Right atrium auricular region (tissue), 2 donors: ENCODE results near the gene EVC. TPM values are rescaled to one million over a fixed set of nuclear protein-coding genes. Genes with fewer than 3 reads are reported as not detected.

Experiments used
- DNase-seq: peaks from one replicate; pipeline ENCODE4 v3.0.0-alpha.2; 2019; ENCODE audit warnings: low spot score
- H3K27ac ChIP-seq, 2 donors: fragments of 200-600 bp; sonication (generic); 1 replicate in 1 of 2; 2 replicates in 1 of 2; pipeline ENCODE4 v1.5.1; 2016 to 2019
- H3K27me3 ChIP-seq, 2 donors: fragments of 200-600 bp; sonication (generic); one replicate each; pipeline versions ENCODE4 v1.5.1 to v1.6.0; 2017 to 2019
- H3K36me3 ChIP-seq: fragments of 200-600 bp; sonication (generic); one replicate; pipeline ENCODE4 v1.5.1; 2016
- H3K4me1 ChIP-seq, 2 donors: fragments of 200-600 bp; sonication (generic); one replicate each; pipeline versions ENCODE4 v1.5.1 to v1.6.0; 2017 to 2019
- H3K4me3 ChIP-seq, 2 donors: fragments of 200-600 bp; sonication (generic); 1 replicate in 1 of 2; 2 replicates in 1 of 2; pipeline ENCODE4 v1.5.1; 2017 to 2019; ENCODE audit warnings: mild to moderate bottlenecking in 1 of 2, moderate library complexity in 1 of 2
- H3K9me3 ChIP-seq, 2 donors: fragments of 200-600 bp; sonication (generic); one replicate each; pipeline ENCODE4 v1.5.1; 2019
- total RNA-seq, 2 donors: library from RNA; depleted of rRNA; stranded (reverse); fragments of >200 nt; gene quantifications; one replicate each; pipeline ENCODE4 v1.1.0, GENCODE V29; 2016
- TF ChIP-seq, protein P1 (sequence below), 2 donors: fragments of 200-600 bp; sonication (generic); IDR thresholded peaks; one replicate each; pipeline ENCODE4 v1.5.1; 2019; ENCODE audit warnings: antibody characterized with exemption in 2 of 2

EVC gene
- total RNA-seq, 2 donors from 2014 or later = 8.6 to 14.1 TPM

DNA sequence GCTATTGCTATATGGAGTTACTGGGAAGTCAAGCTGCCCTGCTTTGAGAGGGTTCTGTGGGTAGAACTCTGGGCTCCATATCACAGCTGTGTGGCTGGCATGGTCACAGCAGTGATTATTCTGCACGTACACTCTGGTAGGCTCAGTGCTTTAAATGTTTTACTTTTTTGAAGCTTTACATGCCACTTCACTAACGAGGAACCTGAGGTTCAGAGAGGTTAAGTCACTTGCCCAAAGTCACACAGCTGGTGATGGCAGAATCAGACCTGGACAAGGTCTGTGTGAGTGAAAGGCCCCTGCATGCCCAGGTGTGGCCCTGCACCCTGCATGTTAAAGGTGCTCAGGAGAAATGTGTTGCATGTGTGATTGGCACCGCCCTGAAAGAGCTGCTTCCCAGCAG lies 24.5 kb downstream of the EVC start:
- H3K9me3 ChIP-seq = no peaks in the 10 kb centered on the region
- no peak overlapping the region for H3K27ac ChIP-seq
- DNase-seq = no peak
- TF ChIP-seq, protein P1, sequence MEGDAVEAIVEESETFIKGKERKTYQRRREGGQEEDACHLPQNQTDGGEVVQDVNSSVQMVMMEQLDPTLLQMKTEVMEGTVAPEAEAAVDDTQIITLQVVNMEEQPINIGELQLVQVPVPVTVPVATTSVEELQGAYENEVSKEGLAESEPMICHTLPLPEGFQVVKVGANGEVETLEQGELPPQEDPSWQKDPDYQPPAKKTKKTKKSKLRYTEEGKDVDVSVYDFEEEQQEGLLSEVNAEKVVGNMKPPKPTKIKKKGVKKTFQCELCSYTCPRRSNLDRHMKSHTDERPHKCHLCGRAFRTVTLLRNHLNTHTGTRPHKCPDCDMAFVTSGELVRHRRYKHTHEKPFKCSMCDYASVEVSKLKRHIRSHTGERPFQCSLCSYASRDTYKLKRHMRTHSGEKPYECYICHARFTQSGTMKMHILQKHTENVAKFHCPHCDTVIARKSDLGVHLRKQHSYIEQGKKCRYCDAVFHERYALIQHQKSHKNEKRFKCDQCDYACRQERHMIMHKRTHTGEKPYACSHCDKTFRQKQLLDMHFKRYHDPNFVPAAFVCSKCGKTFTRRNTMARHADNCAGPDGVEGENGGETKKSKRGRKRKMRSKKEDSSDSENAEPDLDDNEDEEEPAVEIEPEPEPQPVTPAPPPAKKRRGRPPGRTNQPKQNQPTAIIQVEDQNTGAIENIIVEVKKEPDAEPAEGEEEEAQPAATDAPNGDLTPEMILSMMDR (IDR thresholded peaks at IDR 0.05) = no peak
- no peaks in the 10 kb centered on the region for H3K4me1 ChIP-seq
- H3K27me3 ChIP-seq = no peaks in the 10 kb centered on the region
- peaks cover 42% of the 10 kb centered on the region for H3K36me3 ChIP-seq
- no peak overlapping the region for H3K4me3 ChIP-seq

DNA sequence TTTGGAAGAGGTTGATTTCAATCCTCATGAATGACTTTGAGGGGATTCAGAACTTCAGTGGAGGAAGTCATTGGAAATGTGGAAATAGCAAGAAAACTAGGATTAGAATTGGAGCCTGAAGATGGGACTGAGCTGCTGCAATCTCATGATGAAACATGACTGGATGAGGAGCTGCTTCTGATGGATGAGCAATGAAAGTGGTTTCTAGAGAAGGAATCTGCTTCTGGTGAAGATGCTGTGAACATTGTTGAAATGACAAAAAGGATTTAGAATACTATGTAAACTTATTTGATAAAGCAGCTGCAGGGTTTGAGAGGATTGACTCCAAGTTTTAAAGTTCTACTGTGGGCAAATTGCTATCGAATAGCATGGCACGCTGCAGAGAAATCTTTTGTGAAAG lies 27.1 kb downstream of the EVC start:
- H3K9me3 ChIP-seq = no peaks in the 10 kb centered on the region
- DNase-seq = no peak
- no peaks in the 10 kb centered on the region for H3K4me1 ChIP-seq
- peaks cover 29% of the 10 kb centered on the region for H3K36me3 ChIP-seq
- TF ChIP-seq, protein P1 (IDR thresholded peaks at IDR 0.05) = no peak
- H3K4me3 ChIP-seq = no peak overlapping the region
- H3K27ac ChIP-seq = no peak overlapping the region
- H3K27me3 ChIP-seq = no peaks in the 10 kb centered on the region

DNA sequence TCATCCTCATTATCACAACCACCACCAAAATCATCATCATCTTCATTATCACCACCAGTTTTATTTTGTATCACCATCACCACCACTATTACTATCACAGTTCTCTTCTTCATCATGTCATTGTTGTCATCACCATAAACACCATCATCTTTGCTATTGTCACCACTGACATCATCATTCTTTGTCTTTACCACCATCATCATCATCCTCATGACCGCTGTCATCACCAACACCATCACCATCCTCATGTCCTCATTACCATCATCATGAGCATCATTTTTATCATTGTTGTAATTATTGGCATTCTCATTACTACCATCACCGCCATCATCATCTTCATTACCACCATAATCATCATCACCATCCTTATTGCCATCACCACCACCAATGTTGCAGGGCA lies 31.4 kb downstream of the EVC start:
- H3K4me1 ChIP-seq = peaks cover 0 to 11% of the 10 kb centered on the region in 2 donors
- no peaks in the 10 kb centered on the region for H3K9me3 ChIP-seq
- TF ChIP-seq, protein P1 (IDR thresholded peaks at IDR 0.05) = no peak
- DNase-seq = no peak
- no peak overlapping the region for H3K4me3 ChIP-seq
- H3K27me3 ChIP-seq = no peaks in the 10 kb centered on the region
- H3K36me3 ChIP-seq = peaks cover 18% of the 10 kb centered on the region
- no peak overlapping the region for H3K27ac ChIP-seq

DNA sequence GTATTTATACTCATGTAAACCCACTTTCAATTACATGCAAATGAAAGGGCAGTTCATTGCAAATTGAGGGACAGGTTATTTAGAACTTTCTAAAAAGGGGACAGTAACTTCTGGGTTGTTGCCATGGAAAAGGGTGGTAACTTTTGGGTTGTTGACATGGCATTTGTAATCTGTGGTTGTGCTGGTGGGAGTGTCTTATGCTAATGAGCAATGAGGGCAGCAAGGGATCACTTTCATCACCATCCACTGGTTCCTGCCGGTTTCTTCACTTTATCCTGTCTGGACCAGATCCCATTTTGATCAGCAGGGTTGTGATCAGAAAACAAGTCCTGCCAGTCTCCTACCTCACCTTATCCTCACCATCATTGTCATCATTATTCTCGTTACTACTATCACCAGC lies 32.0 kb downstream of the EVC start:
- H3K9me3 ChIP-seq = no peaks in the 10 kb centered on the region
- no peaks in the 10 kb centered on the region for H3K27me3 ChIP-seq
- no peak overlapping the region for H3K4me3 ChIP-seq
- no peak for DNase-seq
- TF ChIP-seq, protein P1 (IDR thresholded peaks at IDR 0.05) = no peak
- peaks cover 0 to 12% of the 10 kb centered on the region in 2 donors for H3K4me1 ChIP-seq
- H3K36me3 ChIP-seq = peaks cover 18% of the 10 kb centered on the region
- H3K27ac ChIP-seq = no peak overlapping the region

DNA sequence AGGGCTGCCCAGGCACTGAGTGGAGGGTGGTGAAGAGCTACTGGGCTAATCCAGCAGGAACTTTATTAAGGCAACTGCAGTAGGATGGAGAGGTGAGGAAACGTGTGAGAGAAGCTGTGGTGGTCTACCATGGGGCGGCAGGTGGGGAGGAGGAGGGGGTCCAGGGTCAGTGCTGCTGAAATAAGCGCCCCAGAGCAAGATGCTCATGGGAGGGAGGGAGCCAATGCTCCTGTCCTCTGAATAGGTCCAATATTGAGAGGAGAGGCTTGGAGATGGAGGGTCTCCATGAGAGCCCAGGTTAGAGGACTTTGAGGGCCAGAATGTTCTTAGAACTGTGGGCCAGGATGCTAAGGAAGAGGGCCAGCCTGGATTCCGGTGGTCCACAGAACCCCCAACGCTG lies 35.2 kb downstream of the EVC start:
- Histone ChIP-seq H3K27ac (no peak overlapping the region), H3K36me3 (peaks cover 30% of the 10 kb centered on the region), H3K9me3 (no peaks in the 10 kb centered on the region), H3K27me3 (no peaks in the 10 kb centered on the region), H3K4me1 (peaks cover 0 to 12% of the 10 kb centered on the region in 2 donors), H3K4me3 (no peak overlapping the region)
- TF ChIP-seq, protein P1 (IDR thresholded peaks at IDR 0.05) = no peak
- peak; percentile 43 for DNase-seq
